ENCODE results near the gene PLXDC2.

DNA sequence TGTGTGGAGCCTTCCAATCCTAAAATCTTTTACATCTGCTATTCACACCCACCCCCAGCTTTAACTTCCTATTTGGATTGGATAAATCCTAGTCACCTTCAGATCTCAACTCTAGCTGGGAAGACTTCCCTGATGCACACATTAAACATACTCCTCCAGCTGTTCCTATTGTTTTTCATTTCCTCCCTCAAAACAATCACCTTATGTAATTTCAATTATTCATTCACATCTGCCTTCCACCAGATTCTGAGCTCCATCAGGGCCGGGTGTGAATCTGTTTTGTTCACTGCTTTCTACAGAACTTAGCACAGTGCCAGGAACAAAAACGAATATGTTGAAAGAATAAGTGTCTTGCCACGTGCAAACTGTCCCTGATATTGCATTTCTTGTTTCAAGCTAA lies 497.4 kb downstream of the PLXDC2 start:
- TF ChIP-seq, protein P1, sequence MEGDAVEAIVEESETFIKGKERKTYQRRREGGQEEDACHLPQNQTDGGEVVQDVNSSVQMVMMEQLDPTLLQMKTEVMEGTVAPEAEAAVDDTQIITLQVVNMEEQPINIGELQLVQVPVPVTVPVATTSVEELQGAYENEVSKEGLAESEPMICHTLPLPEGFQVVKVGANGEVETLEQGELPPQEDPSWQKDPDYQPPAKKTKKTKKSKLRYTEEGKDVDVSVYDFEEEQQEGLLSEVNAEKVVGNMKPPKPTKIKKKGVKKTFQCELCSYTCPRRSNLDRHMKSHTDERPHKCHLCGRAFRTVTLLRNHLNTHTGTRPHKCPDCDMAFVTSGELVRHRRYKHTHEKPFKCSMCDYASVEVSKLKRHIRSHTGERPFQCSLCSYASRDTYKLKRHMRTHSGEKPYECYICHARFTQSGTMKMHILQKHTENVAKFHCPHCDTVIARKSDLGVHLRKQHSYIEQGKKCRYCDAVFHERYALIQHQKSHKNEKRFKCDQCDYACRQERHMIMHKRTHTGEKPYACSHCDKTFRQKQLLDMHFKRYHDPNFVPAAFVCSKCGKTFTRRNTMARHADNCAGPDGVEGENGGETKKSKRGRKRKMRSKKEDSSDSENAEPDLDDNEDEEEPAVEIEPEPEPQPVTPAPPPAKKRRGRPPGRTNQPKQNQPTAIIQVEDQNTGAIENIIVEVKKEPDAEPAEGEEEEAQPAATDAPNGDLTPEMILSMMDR (conservative IDR thresholded peaks at IDR 0.05 in 1 of 2, IDR thresholded peaks at IDR 0.05 in 1 of 2; ENCODE audit: low read depth in 1 of 2, low read length in 2 of 2): no peak
- TF ChIP-seq EZH2 (IDR thresholded peaks at IDR 0.05; ENCODE audit: low read length, missing control alignments): no peak
